ENCODE data around the gene SLC29A3. TPM values are rescaled to one million over a fixed set of nuclear protein-coding genes. Genes with fewer than 3 reads are reported as not detected.

Gene SLC29A3
- total RNA-seq, 1 donor from 2014 or later: 1.7 TPM

DNA sequence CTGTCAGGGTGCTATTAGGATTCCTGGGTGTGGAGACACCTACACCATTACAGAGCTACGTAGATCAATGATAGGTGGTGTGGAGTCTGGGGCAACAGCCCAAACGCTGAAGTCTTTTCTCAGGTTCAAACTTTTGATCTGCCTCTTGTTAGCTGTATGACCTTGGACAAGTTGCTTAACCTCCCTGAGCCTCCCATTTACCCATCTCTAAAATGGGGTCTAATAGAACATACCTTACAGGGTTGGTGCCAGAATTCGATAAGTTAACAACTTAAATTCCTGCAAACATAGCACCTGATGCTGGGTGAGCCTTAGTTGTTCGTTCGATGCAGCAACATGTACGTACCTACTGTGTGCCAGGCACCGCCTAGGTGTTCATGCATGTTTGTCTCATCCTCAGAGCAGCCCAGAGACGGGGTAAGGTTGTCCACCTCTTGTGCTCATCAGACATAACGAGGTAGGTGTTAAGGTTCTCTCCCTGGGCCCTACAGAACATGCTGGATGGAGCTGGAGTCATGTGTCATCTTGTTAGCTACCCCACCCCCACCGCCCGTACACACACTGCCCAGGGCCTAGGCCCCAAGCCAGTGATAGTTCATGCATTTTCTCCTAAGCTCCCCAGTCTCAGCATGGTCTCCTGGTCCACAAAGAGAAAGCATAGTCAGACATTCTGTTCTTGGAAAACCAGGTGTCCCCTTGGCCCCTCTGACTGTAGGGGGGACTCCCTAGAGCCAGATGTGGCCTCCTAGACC, 41.0 kb upstream of the SLC29A3 start:
- peaks cover 28% of the 10 kb centered on the region for H3K4me1 ChIP-seq
- DNase-seq: no peak

DNA sequence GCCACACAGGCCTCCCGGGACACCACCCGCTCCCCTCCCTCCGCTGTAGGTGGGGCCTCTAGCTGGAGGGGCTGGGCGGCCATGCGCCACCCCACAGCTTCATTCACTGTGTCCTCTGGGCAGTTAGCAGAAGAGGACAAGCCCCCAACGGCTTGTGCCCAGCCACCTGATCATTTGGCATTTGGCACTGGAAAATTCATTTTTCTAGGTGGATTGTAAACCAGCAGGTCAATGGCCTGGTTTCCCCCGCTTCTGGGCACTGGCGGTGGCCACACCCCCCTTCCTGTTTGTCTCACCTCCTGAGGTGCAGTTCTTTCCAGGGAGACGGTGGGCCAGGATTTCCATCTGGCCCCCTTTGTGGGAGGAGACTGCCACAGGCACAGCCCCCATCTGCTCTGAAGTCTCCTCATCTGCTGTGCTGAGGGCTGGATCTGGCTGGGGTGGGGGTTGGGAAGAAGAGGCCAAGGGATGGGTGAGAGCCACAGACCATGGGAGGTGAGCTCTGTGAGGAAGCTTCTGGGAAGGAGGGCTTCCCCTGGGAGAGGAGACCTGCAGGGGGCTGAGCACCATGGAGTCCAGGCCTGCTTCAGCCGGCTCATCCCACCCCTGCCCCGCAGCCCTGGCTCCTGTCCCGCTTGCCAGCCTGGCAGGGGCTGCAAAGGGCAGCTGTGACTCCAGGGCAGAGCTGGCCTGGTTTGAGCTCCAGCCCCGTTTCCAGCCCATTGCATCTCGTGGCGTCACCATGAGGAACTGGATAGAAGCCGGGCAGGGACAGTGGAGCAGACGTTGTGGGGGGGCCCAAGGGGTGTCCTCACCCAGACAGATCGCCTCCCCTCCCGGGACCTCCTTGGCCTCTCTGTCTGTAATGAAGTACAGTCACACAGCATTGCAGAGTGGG, 40.1 kb upstream of the SLC29A3 start:
- peaks cover 33% of the 10 kb centered on the region for H3K36me3 ChIP-seq
- peaks cover 28% of the 10 kb centered on the region for H3K4me1 ChIP-seq
- H3K27me3 ChIP-seq (ENCODE audit: low read depth): no peaks in the 10 kb centered on the region
- intact Hi-C loops (cut with micrococcal nuclease): no loop called here
- no peaks in the 10 kb centered on the region for H3K9me3 ChIP-seq (replicated peaks)
- no peak for DNase-seq
- no peak overlapping the region for H3K4me3 ChIP-seq
- TF ChIP-seq, protein P1, sequence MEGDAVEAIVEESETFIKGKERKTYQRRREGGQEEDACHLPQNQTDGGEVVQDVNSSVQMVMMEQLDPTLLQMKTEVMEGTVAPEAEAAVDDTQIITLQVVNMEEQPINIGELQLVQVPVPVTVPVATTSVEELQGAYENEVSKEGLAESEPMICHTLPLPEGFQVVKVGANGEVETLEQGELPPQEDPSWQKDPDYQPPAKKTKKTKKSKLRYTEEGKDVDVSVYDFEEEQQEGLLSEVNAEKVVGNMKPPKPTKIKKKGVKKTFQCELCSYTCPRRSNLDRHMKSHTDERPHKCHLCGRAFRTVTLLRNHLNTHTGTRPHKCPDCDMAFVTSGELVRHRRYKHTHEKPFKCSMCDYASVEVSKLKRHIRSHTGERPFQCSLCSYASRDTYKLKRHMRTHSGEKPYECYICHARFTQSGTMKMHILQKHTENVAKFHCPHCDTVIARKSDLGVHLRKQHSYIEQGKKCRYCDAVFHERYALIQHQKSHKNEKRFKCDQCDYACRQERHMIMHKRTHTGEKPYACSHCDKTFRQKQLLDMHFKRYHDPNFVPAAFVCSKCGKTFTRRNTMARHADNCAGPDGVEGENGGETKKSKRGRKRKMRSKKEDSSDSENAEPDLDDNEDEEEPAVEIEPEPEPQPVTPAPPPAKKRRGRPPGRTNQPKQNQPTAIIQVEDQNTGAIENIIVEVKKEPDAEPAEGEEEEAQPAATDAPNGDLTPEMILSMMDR (IDR thresholded peaks at IDR 0.05; ENCODE audit: borderline replicate concordance): no peak
- no peak overlapping the region for H3K27ac ChIP-seq (replicated peaks)

More for the DNA sequence above, 41.0 kb upstream of the SLC29A3 start:
- intact Hi-C loops (cut with micrococcal nuclease): no loop called here
- no peak overlapping the region for H3K4me3 ChIP-seq
- no peak overlapping the region for H3K27ac ChIP-seq (replicated peaks)
- H3K27me3 ChIP-seq (ENCODE audit: low read depth): no peaks in the 10 kb centered on the region
- TF ChIP-seq, protein P1 (IDR thresholded peaks at IDR 0.05; ENCODE audit: borderline replicate concordance): no peak
- no peaks in the 10 kb centered on the region for H3K9me3 ChIP-seq (replicated peaks)
- peaks cover 33% of the 10 kb centered on the region for H3K36me3 ChIP-seq

DNA sequence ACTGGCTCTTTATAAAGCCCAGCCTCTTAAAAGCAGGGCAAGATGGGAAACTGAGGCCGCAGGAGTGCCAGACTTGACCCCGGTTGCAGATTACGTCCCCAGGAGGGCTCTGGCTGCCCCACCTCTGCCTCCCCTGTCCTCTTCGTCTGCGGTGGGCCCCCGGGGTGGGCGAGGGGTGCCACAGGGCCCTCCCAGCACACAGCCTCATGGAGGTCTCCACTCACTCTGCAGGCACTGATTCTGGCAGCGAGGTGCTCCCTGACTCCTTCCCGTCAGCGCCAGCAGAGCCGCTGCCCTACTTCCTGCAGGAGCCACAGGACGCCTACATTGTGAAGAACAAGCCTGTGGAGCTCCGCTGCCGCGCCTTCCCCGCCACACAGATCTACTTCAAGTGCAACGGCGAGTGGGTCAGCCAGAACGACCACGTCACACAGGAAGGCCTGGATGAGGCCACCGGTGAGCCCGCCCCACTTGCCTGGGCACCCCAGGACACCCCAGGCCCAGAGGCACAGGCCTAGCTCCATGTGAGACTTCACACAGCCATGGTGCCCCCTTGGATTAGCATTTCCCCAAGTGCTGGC, 39.4 kb upstream of the SLC29A3 start:
- no peak overlapping the region for H3K27ac ChIP-seq (replicated peaks)
- no peak overlapping the region for H3K4me3 ChIP-seq
- no peaks in the 10 kb centered on the region for H3K27me3 ChIP-seq (ENCODE audit: low read depth)
- peaks cover 23% of the 10 kb centered on the region for H3K4me1 ChIP-seq
- H3K36me3 ChIP-seq: peaks cover 33% of the 10 kb centered on the region
- intact Hi-C loops (cut with micrococcal nuclease): loop anchor here (10.0 kb wide), 1 partner anchor 355 kb away; no protein-coding TSS in a partner anchor
- TF ChIP-seq, protein P1 (IDR thresholded peaks at IDR 0.05; ENCODE audit: borderline replicate concordance): no peak
- H3K9me3 ChIP-seq (replicated peaks): no peaks in the 10 kb centered on the region
- DNase-seq: no peak

GRCh38 chr10:71280216-71280615, 38.8 kb upstream of the SLC29A3 start:
- Histone ChIP-seq H3K27me3 (ENCODE audit: low read depth) (no peaks in the 10 kb centered on the region), H3K4me1 (peaks cover 18% of the 10 kb centered on the region), H3K36me3 (peaks cover 33% of the 10 kb centered on the region), H3K27ac (replicated peaks) (no peak overlapping the region), H3K4me3 (no peak overlapping the region), H3K9me3 (replicated peaks) (no peaks in the 10 kb centered on the region)
- DNase-seq: no peak
- intact Hi-C loops (cut with micrococcal nuclease): loop anchor here (10.0 kb wide), 1 partner anchor 355 kb away; no protein-coding TSS in a partner anchor
- TF ChIP-seq, protein P1 (IDR thresholded peaks at IDR 0.05; ENCODE audit: borderline replicate concordance): no peak

GRCh38 chr10:71280825-71281224, 38.2 kb upstream of the SLC29A3 start:
- Histone ChIP-seq H3K36me3 (peaks cover 36% of the 10 kb centered on the region), H3K9me3 (replicated peaks) (no peaks in the 10 kb centered on the region), H3K4me3 (no peak overlapping the region), H3K4me1 (peaks cover 12% of the 10 kb centered on the region), H3K27me3 (ENCODE audit: low read depth) (no peaks in the 10 kb centered on the region), H3K27ac (replicated peaks) (no peak overlapping the region)
- DNase-seq: no peak
- intact Hi-C loops (cut with micrococcal nuclease): loop anchor here (10.0 kb wide), 1 partner anchor 356 kb away; no protein-coding TSS in a partner anchor
- TF ChIP-seq, protein P1 (IDR thresholded peaks at IDR 0.05; ENCODE audit: borderline replicate concordance): no peak

Data from left ventricle myocardium inferior (tissue), 1 donor.